A549 (cell line): ENCODE results near the gene NEAT1. TPM values are rescaled to one million over a fixed set of nuclear protein-coding genes. Genes with fewer than 3 reads are reported as not detected.

Source experiments
- ATAC-seq, 2 experiments: fragments of 200-7000 bp in 1 of 2; fragments of >200 bp in 1 of 2; cut with Nextera tagmentation in 1 of 2; cut with Tn5 transposase in 1 of 2; 3 replicates each; pipeline versions ENCODE4 v1.8.0 to v1.9.1; 2018 to 2020; ENCODE audit warnings: mild to moderate bottlenecking in 1 of 2, moderate library complexity in 1 of 2
- CTCF ChIA-PET: fragments of 300-600 bp; sonication (Branson Sonifier 250); formaldehyde crosslinking; extraction: SDS; loops from one replicate; lab custom pipeline; 2021; ENCODE audit warnings: antibody characterized with exemption, inconsistent platforms; lab: Yijun Ruan, JAX
- POLR2A ChIA-PET: fragments of 350-600 bp; formaldehyde crosslinking; extraction: SDS; loops from one replicate; lab custom pipeline; 2021; ENCODE audit warnings: antibody characterized with exemption, inconsistent platforms; lab: Yijun Ruan, JAX
- DNase-seq, 2 experiments: peaks; one replicate each; pipeline versions ENCODE4 v3.0.0 to v3.0.0-alpha.2; 2011 to 2016; ENCODE audit warnings: low read depth in 1 of 2, low spot score in 1 of 2
- FAIRE-seq: peaks from 2 replicates; lab custom pipeline; 2011; peaks lifted over from hg19 to GRCh38; lab: Jason Lieb, UNC
- H3K27ac ChIP-seq, 2 experiments: fragments of >200 bp; sonication (Bioruptor Twin); formaldehyde crosslinking; 3 replicates each; pipeline ENCODE4 v1.5.1; 2016 to 2017
- H3K4me1 ChIP-seq: fragments of >200 bp; sonication (Bioruptor Twin); formaldehyde crosslinking; 3 replicates; pipeline ENCODE4 v1.6.1; 2016
- H3K4me2 ChIP-seq: fragments of >200 bp; sonication (Bioruptor Twin); formaldehyde crosslinking; 3 replicates; pipeline ENCODE4 v1.6.1; 2016
- H3K4me3 ChIP-seq: fragments of >200 bp; sonication (Bioruptor Twin); formaldehyde crosslinking; 3 replicates; pipeline ENCODE4 v1.5.1; 2016
- H3K9me3 ChIP-seq: fragments of >200 bp; sonication (Bioruptor Twin); formaldehyde crosslinking; 3 replicates; pipeline ENCODE4 v1.6.1; 2016
- CEBPB ChIP-seq, 2 experiments: fragments of >200 bp in 1 of 2; sonication (Bioruptor Twin) in 1 of 2; formaldehyde crosslinking in 1 of 2; IDR thresholded peaks; 2 replicates each; pipeline ENCODE4 v1.6.1; 2012 to 2016
- EHF ChIP-seq: fragments of 250-450 bp; sonication (Bioruptor Pico); IDR thresholded peaks from 2 replicates; pipeline ENCODE4 v1.5.0; 2020; ENCODE audit warnings: mild to moderate bottlenecking
- FOSB ChIP-seq: fragments of 250-450 bp; sonication (Bioruptor Pico); IDR thresholded peaks from 2 replicates; pipeline ENCODE4 v1.5.0; 2020; ENCODE audit warnings: mild to moderate bottlenecking, moderate library complexity
- FOSL2 ChIP-seq, 2 experiments: fragments of 450-650 bp in 1 of 2; fragments of >200 bp in 1 of 2; sonication (Bioruptor Twin) in 1 of 2; formaldehyde crosslinking; IDR thresholded peaks; 2 replicates each; pipeline versions ENCODE4 v1.5.0 to v1.6.1; 2016 to 2020; ENCODE audit warnings: mild to moderate bottlenecking in 1 of 2, moderate library complexity in 1 of 2
- GATA3 ChIP-seq: IDR thresholded peaks from 2 replicates; pipeline ENCODE4 v1.6.1; 2012; ENCODE audit warnings: borderline replicate concordance
- HOXA7 ChIP-seq: fragments of 250-450 bp; sonication (Bioruptor Pico); IDR thresholded peaks from 2 replicates; pipeline ENCODE4 v1.5.0; 2020; ENCODE audit warnings: mild to moderate bottlenecking, moderate library complexity
- HOXB5 ChIP-seq: fragments of 250-450 bp; sonication (Bioruptor Pico); IDR thresholded peaks from 2 replicates; pipeline ENCODE4 v1.5.0; 2020; ENCODE audit warnings: mild to moderate bottlenecking, moderate library complexity
- MAFK ChIP-seq: fragments of 450-650 bp; IDR thresholded peaks from 2 replicates; pipeline ENCODE4 v1.6.1; 2014; ENCODE audit not compliant: partially characterized antibody
- MAX ChIP-seq: IDR thresholded peaks from 2 replicates; pipeline ENCODE4 v1.6.1; 2012
- MYC ChIP-seq: IDR thresholded peaks from 2 replicates; pipeline ENCODE4 v1.6.1; 2012; ENCODE audit warnings: mild to moderate bottlenecking, inconsistent platforms, low read length, improper control_type of control experiment, borderline replicate concordance
- NFE2L2 ChIP-seq: fragments of 150-350 bp; conservative IDR thresholded peaks from 2 replicates; pipeline ENCODE4 v1.6.1; 2014; ENCODE audit warnings: low read length
- RAD21 ChIP-seq, 2 experiments: fragments of >200 bp in 1 of 2; sonication (Bioruptor Twin) in 1 of 2; formaldehyde crosslinking in 1 of 2; IDR thresholded peaks in 1 of 2; conservative IDR thresholded peaks in 1 of 2; 2 replicates in 1 of 2; 3 replicates in 1 of 2; pipeline ENCODE4 v1.6.1; 2012 to 2018; ENCODE audit warnings: inconsistent platforms in 1 of 2
- RARB ChIP-seq: fragments of 250-450 bp; sonication (Bioruptor Pico); IDR thresholded peaks from 2 replicates; pipeline ENCODE4 v1.8.0; 2021; ENCODE audit warnings: mild to moderate bottlenecking, moderate library complexity
- RNF2 ChIP-seq: fragments of 200-600 bp; sonication (generic); IDR thresholded peaks from 2 replicates; pipeline ENCODE4 v1.6.1; 2016; ENCODE audit warnings: low read depth, mild to moderate bottlenecking, antibody characterized with exemption, moderate library complexity, borderline replicate concordance
- TP53 ChIP-seq: fragments of 250-450 bp; sonication (Bioruptor Pico); IDR thresholded peaks from 2 replicates; pipeline ENCODE4 v1.5.0; 2021; ENCODE audit warnings: mild to moderate bottlenecking, moderate library complexity
- ZNF302 ChIP-seq: fragments of 250-450 bp; sonication (Bioruptor Pico); IDR thresholded peaks from 2 replicates; pipeline ENCODE4 v1.9.0; 2021; ENCODE audit warnings: inconsistent platforms, mild to moderate bottlenecking, moderate library complexity
- WGBS: methylation state at CpG from one replicate; pipeline ENCODE4 v1.1.6; 2017; ENCODE audit errors: missing lambda C conversion rate; 5-methylcytosine and 5-hydroxymethylcytosine counted together
- polyA plus RNA-seq, 4 experiments: library from polyadenylated mRNA; depleted of rRNA in 3 of 4; stranded (reverse); fragments of >200 nt; fragmentation: RNase III in 1 of 4; extraction: RNeasy Plus Mini Kit Qiagen cat#74134 plus additional on column Dnase treatment in 1 of 4; gene quantifications; 2 replicates in 3 of 4; 3 replicates in 1 of 4; pipeline ENCODE4 v1.2.3, GENCODE V29; 2011 to 2017
- small RNA-seq, 6 experiments: library from RNA; depleted of rRNA; stranded (forward); fragments of <200 nt; gene quantifications; one replicate each; pipeline ENCODE3, GENCODE V24; 2012
- TF ChIP-seq, protein P1 (sequence below): fragments of 250-450 bp; sonication (Bioruptor Pico); IDR thresholded peaks from 2 replicates; pipeline ENCODE4 v1.5.0; 2020; ENCODE audit warnings: low read depth, mild to moderate bottlenecking, moderate library complexity
- TF ChIP-seq, protein P2 (sequence below): fragments of 250-450 bp; sonication (Bioruptor Pico); IDR thresholded peaks from 2 replicates; pipeline ENCODE4 v1.5.0; 2021; ENCODE audit warnings: mild to moderate bottlenecking, moderate library complexity, borderline replicate concordance

NEAT1 gene
- polyA plus RNA-seq, 2 of the 4 experiments (the other 2 are of a cell fraction), result 314 to 1,223 TPM

DNA sequence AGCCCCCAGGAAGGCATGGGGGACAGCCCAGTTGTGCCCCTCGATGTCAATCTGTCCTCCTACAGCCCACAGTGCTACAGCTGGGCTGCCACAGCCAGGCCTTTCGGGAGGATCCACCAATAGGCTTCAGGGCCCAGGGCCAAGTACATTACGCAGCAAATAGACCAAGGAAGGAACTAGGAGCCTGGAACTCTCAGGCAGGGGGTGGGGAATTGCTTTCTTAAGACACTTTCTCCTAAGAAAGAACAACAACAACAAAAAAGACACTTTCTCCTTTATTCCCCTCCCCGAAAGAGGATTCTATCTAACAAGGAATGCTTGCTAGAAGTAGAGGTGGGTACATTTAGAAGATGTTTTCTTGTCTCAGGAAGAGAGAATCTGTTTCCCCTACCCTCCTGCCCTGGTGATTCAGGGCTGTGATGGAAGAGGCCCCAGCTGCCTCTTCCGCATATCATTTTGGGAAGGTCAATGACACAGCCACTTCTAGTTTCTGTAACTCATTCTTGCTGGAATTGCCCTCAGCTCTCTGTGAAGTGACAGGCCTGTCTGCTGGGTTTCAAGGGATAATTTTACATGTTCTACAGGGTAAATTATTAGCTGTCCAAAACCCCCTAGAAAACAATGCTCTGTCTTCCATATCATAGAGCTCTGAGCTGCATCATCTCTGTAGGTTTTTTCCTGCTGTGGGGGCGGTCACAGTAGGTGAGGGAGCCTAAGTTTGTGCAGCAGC is 70.2 kb downstream of the NEAT1 start (continued):
- TF ChIP-seq ZNF302 (CRISPR knock-in tag), result 0 out of 2 replicates have a peak, but pooled peaks have one; percentile 1
- 0 out of 2 replicates have a peak, but pooled peaks have one; percentile 8 for TF ChIP-seq NFE2L2
- TF ChIP-seq, all 56 proteins: peak for 17

- peak; percentile 61 to 95 for DNase-seq
- whole genome bisulfite sequencing, result 12% methylated on average over 12 of the region's 12 CpGs
- POLR2A ChIA-PET, result interaction anchor here (1.7 to 26.7 kb wide), 7 partner anchors 9 to 73 kb away, joined by 5 to 1006 read pairs (median 41); partner anchors contain the start of genes MALAT1 and NEAT1
- TF ChIP-seq GATA3, result peak; percentile 43; the same call in 1 of the 2 replicates
- TF ChIP-seq, protein P1, sequence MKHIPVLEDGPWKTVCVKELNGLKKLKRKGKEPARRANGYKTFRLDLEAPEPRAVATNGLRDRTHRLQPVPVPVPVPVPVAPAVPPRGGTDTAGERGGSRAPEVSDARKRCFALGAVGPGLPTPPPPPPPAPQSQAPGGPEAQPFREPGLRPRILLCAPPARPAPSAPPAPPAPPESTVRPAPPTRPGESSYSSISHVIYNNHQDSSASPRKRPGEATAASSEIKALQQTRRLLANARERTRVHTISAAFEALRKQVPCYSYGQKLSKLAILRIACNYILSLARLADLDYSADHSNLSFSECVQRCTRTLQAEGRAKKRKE (CRISPR knock-in tag), result peak; percentile 77
- no peak for TF ChIP-seq CEBPB (IDR thresholded peaks at IDR 0.05)
- TF ChIP-seq, protein P2, sequence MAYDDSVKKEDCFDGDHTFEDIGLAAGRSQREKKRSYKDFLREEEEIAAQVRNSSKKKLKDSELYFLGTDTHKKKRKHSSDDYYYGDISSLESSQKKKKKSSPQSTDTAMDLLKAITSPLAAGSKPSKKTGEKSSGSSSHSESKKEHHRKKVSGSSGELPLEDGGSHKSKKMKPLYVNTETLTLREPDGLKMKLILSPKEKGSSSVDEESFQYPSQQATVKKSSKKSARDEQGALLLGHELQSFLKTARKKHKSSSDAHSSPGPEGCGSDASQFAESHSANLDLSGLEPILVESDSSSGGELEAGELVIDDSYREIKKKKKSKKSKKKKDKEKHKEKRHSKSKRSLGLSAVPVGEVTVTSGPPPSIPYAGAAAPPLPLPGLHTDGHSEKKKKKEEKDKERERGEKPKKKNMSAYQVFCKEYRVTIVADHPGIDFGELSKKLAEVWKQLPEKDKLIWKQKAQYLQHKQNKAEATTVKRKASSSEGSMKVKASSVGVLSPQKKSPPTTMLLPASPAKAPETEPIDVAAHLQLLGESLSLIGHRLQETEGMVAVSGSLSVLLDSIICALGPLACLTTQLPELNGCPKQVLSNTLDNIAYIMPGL (CRISPR knock-in tag), result no peak
- 0 out of 2 replicates have a peak, but pooled peaks have one; percentile 6 for TF ChIP-seq TP53
- no peak for TF ChIP-seq MYC
- no peak for TF ChIP-seq FOSL2 (IDR thresholded peaks at IDR 0.05)
- peak; percentile 66 for TF ChIP-seq FOSL2 (CRISPR knock-in tag; IDR thresholded peaks at IDR 0.05)
- peak; percentile 65 for TF ChIP-seq MAFK
- TF ChIP-seq RARB (CRISPR knock-in tag), result peak; percentile 81
- 0 out of 2 replicates have a peak, but pooled peaks have one; percentile 41 for TF ChIP-seq EHF (CRISPR knock-in tag)
- peak; percentile 79 for TF ChIP-seq MAX
- no peak for TF ChIP-seq RNF2
- TF ChIP-seq RAD21 (conservative IDR thresholded peaks at IDR 0.05 in 1 of 2, IDR thresholded peaks at IDR 0.05 in 1 of 2), result peak in 1 of 2 experiments; percentile 10; a peak in 1 of 5 replicates
- TF ChIP-seq HOXA7, result peak; percentile 48; the same call in 1 of the 2 replicates
- TF ChIP-seq FOSB (CRISPR knock-in tag), result peak; percentile 80; the same call in 1 of the 2 replicates
- peak; percentile 34; the same call in 1 of the 2 replicates for TF ChIP-seq HOXB5 (CRISPR knock-in tag)
- TF ChIP-seq, all 56 proteins: peak for 12
- FAIRE-seq (no peak), ATAC-seq (peak; percentile 25 to 50)
- no peak overlapping the region for H3K4me3 ChIP-seq
- peak overlapping the region; percentile 77 for H3K4me2 ChIP-seq
- H3K4me1 ChIP-seq, result peaks cover 91% of the 10 kb centered on the region
- CTCF ChIA-PET, result interaction anchor here (0.5 to 30.0 kb wide), 9 partner anchors 15 to 1151 kb away, joined by 3 to 947 read pairs (median 3); no protein-coding TSS in a partner anchor
- no peaks in the 10 kb centered on the region for H3K9me3 ChIP-seq
- H3K27ac ChIP-seq, result peak overlapping the region; percentile 98 to 100
Measured at GRCh38 chr11:65493367-65494176, 71.0 kb downstream of the NEAT1 start.

Small RNAs within 50 kb of the gene (small RNA-seq; reads per million reads assigned to genes)
- gene RF01684, result 0 reads per million in 6 experiments

Other genes with a start within 250 kb of the NEAT1 start
- gene CAPN1, start 240.9 kb upstream of the NEAT1 start, polyA plus RNA-seq (2011; rRNA removed), result 63.7 and 72.6 TPM in 2 replicates
- 87.9 to 98.6 TPM (median 93.1 TPM) in 3 replicates for gene CAPN1, start 240.9 kb upstream of the NEAT1 start, polyA plus RNA-seq (2017; fragmentation: RNase III; extraction: RNeasy Plus Mini Kit Qiagen cat#74134 plus additional on column Dnase treatment)
- gene POLA2, start 160.8 kb upstream of the NEAT1 start, polyA plus RNA-seq (2011; rRNA removed), result 52.3 and 55.6 TPM in 2 replicates
- gene POLA2, start 160.8 kb upstream of the NEAT1 start, polyA plus RNA-seq (2017; fragmentation: RNase III; extraction: RNeasy Plus Mini Kit Qiagen cat#74134 plus additional on column Dnase treatment), result 33.8 to 34.5 TPM (median 34.1 TPM) in 3 replicates
- 3.0 and 3.7 TPM in 2 replicates for gene CDC42EP2, start 107.9 kb upstream of the NEAT1 start, polyA plus RNA-seq (2011; rRNA removed)
- gene CDC42EP2, start 107.9 kb upstream of the NEAT1 start, polyA plus RNA-seq (2017; fragmentation: RNase III; extraction: RNeasy Plus Mini Kit Qiagen cat#74134 plus additional on column Dnase treatment), result 8.0 to 10.1 TPM (median 8.5 TPM) in 3 replicates
- gene DPF2, start 88.9 kb upstream of the NEAT1 start, polyA plus RNA-seq (2011; rRNA removed), result 35.6 and 36.3 TPM in 2 replicates
- 34.8 to 39.8 TPM (median 35.7 TPM) in 3 replicates for gene DPF2, start 88.9 kb upstream of the NEAT1 start, polyA plus RNA-seq (2017; fragmentation: RNase III; extraction: RNeasy Plus Mini Kit Qiagen cat#74134 plus additional on column Dnase treatment)
- 0.30 and 0.37 TPM in 2 replicates for gene TIGD3, start 68.0 kb upstream of the NEAT1 start, polyA plus RNA-seq (2011; rRNA removed)
- gene TIGD3, start 68.0 kb upstream of the NEAT1 start, polyA plus RNA-seq (2017; fragmentation: RNase III; extraction: RNeasy Plus Mini Kit Qiagen cat#74134 plus additional on column Dnase treatment), result 0.54 to 0.71 TPM (median 0.66 TPM) in 3 replicates
- gene SLC25A45, start 40.2 kb upstream of the NEAT1 start, polyA plus RNA-seq (2011; rRNA removed), result 3.1 and 4.9 TPM in 2 replicates
- gene SLC25A45, start 40.2 kb upstream of the NEAT1 start, polyA plus RNA-seq (2017; fragmentation: RNase III; extraction: RNeasy Plus Mini Kit Qiagen cat#74134 plus additional on column Dnase treatment), result 7.9 to 8.6 TPM (median 8.1 TPM) in 3 replicates
- gene FRMD8, start 36.2 kb upstream of the NEAT1 start, polyA plus RNA-seq (2011; rRNA removed), result 12.2 and 12.9 TPM in 2 replicates
- 16.5 to 20.0 TPM (median 17.4 TPM) in 3 replicates for gene FRMD8, start 36.2 kb upstream of the NEAT1 start, polyA plus RNA-seq (2017; fragmentation: RNase III; extraction: RNeasy Plus Mini Kit Qiagen cat#74134 plus additional on column Dnase treatment)
- 1,041 and 1,340 TPM in 2 replicates for gene MALAT1, start 76.2 kb downstream of the NEAT1 start, polyA plus RNA-seq (2011; rRNA removed)
- 167 to 203 TPM (median 188 TPM) in 3 replicates for gene MALAT1, start 76.2 kb downstream of the NEAT1 start, polyA plus RNA-seq (2017; fragmentation: RNase III; extraction: RNeasy Plus Mini Kit Qiagen cat#74134 plus additional on column Dnase treatment)
- gene SCYL1, start 102.3 kb downstream of the NEAT1 start, polyA plus RNA-seq (2011; rRNA removed), result 30.8 and 33.6 TPM in 2 replicates
- 41.8 to 46.8 TPM (median 45.9 TPM) in 3 replicates for gene SCYL1, start 102.3 kb downstream of the NEAT1 start, polyA plus RNA-seq (2017; fragmentation: RNase III; extraction: RNeasy Plus Mini Kit Qiagen cat#74134 plus additional on column Dnase treatment)
- 28.6 and 39.9 TPM in 2 replicates for gene LTBP3, start 135.6 kb downstream of the NEAT1 start, polyA plus RNA-seq (2011; rRNA removed)
- 107 to 134 TPM (median 123 TPM) in 3 replicates for gene LTBP3, start 135.6 kb downstream of the NEAT1 start, polyA plus RNA-seq (2017; fragmentation: RNase III; extraction: RNeasy Plus Mini Kit Qiagen cat#74134 plus additional on column Dnase treatment)
- 28.2 and 32.3 TPM in 2 replicates for gene ZNRD2, start 147.7 kb downstream of the NEAT1 start, polyA plus RNA-seq (2011; rRNA removed)
- gene ZNRD2, start 147.7 kb downstream of the NEAT1 start, polyA plus RNA-seq (2017; fragmentation: RNase III; extraction: RNeasy Plus Mini Kit Qiagen cat#74134 plus additional on column Dnase treatment), result 66.1 to 68.2 TPM (median 68.1 TPM) in 3 replicates
- 13.5 and 16.9 TPM in 2 replicates for gene FAM89B, start 149.7 kb downstream of the NEAT1 start, polyA plus RNA-seq (2011; rRNA removed)
- 18.6 to 23.9 TPM (median 23.1 TPM) in 3 replicates for gene FAM89B, start 149.7 kb downstream of the NEAT1 start, polyA plus RNA-seq (2017; fragmentation: RNase III; extraction: RNeasy Plus Mini Kit Qiagen cat#74134 plus additional on column Dnase treatment)
- gene EHBP1L1, start 153.3 kb downstream of the NEAT1 start, polyA plus RNA-seq (2011; rRNA removed), result 11.6 and 13.8 TPM in 2 replicates
- gene EHBP1L1, start 153.3 kb downstream of the NEAT1 start, polyA plus RNA-seq (2017; fragmentation: RNase III; extraction: RNeasy Plus Mini Kit Qiagen cat#74134 plus additional on column Dnase treatment), result 39.8 to 46.0 TPM (median 43.8 TPM) in 3 replicates
- 0.11 and 0.13 TPM in 2 replicates for gene KCNK7, start 173.0 kb downstream of the NEAT1 start, polyA plus RNA-seq (2011; rRNA removed)
- 0.49 to 0.50 TPM (median 0.50 TPM) in 3 replicates for gene KCNK7, start 173.0 kb downstream of the NEAT1 start, polyA plus RNA-seq (2017; fragmentation: RNase III; extraction: RNeasy Plus Mini Kit Qiagen cat#74134 plus additional on column Dnase treatment)
- 16.7 and 18.1 TPM in 2 replicates for gene MAP3K11, start 191.4 kb downstream of the NEAT1 start, polyA plus RNA-seq (2011; rRNA removed)
- gene MAP3K11, start 191.4 kb downstream of the NEAT1 start, polyA plus RNA-seq (2017; fragmentation: RNase III; extraction: RNeasy Plus Mini Kit Qiagen cat#74134 plus additional on column Dnase treatment), result 30.9 to 34.9 TPM (median 34.5 TPM) in 3 replicates
- gene PCNX3, start 193.0 kb downstream of the NEAT1 start, polyA plus RNA-seq (2011; rRNA removed), result 14.2 and 17.2 TPM in 2 replicates
- gene PCNX3, start 193.0 kb downstream of the NEAT1 start, polyA plus RNA-seq (2017; fragmentation: RNase III; extraction: RNeasy Plus Mini Kit Qiagen cat#74134 plus additional on column Dnase treatment), result 26.6 to 30.8 TPM (median 29.7 TPM) in 3 replicates
- gene SIPA1, start 215.3 kb downstream of the NEAT1 start, polyA plus RNA-seq (2011; rRNA removed), result 9.9 and 10.4 TPM in 2 replicates
- 16.9 to 21.3 TPM (median 17.4 TPM) in 3 replicates for gene SIPA1, start 215.3 kb downstream of the NEAT1 start, polyA plus RNA-seq (2017; fragmentation: RNase III; extraction: RNeasy Plus Mini Kit Qiagen cat#74134 plus additional on column Dnase treatment)
- 28.9 and 31.8 TPM in 2 replicates for gene RELA, start 240.1 kb downstream of the NEAT1 start, polyA plus RNA-seq (2011; rRNA removed)
- gene RELA, start 240.1 kb downstream of the NEAT1 start, polyA plus RNA-seq (2017; fragmentation: RNase III; extraction: RNeasy Plus Mini Kit Qiagen cat#74134 plus additional on column Dnase treatment), result 50.7 to 55.8 TPM (median 55.1 TPM) in 3 replicates